Cardiac muscle cell (in vitro differentiated cells and primary cell): ENCODE measurements around the gene ILDR1. TPM values are rescaled to one million over a fixed set of nuclear protein-coding genes. Genes with fewer than 3 reads are reported as not detected.

Experiments used
- DNase-seq, 2 donors: peaks; one replicate each; pipeline versions ENCODE4 v3.0.0 to v3.0.0-alpha.2; 2010 to 2017; ENCODE audit warnings: low read depth in 1 of 2, low spot score in 1 of 2
- H3K27ac ChIP-seq: fragments of 200-600 bp; sonication (generic); 2 replicates; pipeline ENCODE4 v1.5.1; 2016
- H3K27me3 ChIP-seq: fragments of 200-600 bp; sonication (generic); 2 replicates; pipeline ENCODE4 v1.6.0; 2016; ENCODE audit warnings: control low read depth
- H3K36me3 ChIP-seq: fragments of 200-600 bp; sonication (generic); 2 replicates; pipeline ENCODE4 v1.5.1; 2016; ENCODE audit warnings: control low read depth
- H3K4me1 ChIP-seq: fragments of 200-600 bp; sonication (generic); 2 replicates; pipeline ENCODE4 v1.8.1; 2017; ENCODE audit warnings: low read depth, mild to moderate bottlenecking, mixed run types
- H3K4me3 ChIP-seq: fragments of 200-600 bp; sonication (generic); 2 replicates; pipeline ENCODE4 v1.5.1; 2016; ENCODE audit warnings: mild to moderate bottlenecking
- H3K9me3 ChIP-seq: fragments of 200-600 bp; sonication (generic); 2 replicates; pipeline ENCODE4 v1.5.1; 2017; ENCODE audit warnings: low read depth, mild to moderate bottlenecking, control low read depth
- polyA plus RNA-seq: library from polyadenylated mRNA; unstranded; fragments of >200 nt; fragmentation: Nextera tagmentation; extraction: Ambion mirVana; gene quantifications from 2 replicates; pipeline ENCODE4 v1.2.1, GENCODE V29; 2016
- total RNA-seq: library from RNA; depleted of rRNA; stranded (reverse); fragments of >200 nt; gene quantifications from 2 replicates; pipeline ENCODE4 v1.2.3, GENCODE V29; 2016
- TF ChIP-seq, protein P1 (sequence below): IDR thresholded peaks from 2 replicates; pipeline ENCODE4 v1.5.1; 2012; ENCODE audit warnings: low read depth, mild to moderate bottlenecking, low read length

ILDR1 gene
- total and polyA plus RNA-seq, 2 experiments from 2014 or later = 0.30 TPM; not detected in 1

DNA sequence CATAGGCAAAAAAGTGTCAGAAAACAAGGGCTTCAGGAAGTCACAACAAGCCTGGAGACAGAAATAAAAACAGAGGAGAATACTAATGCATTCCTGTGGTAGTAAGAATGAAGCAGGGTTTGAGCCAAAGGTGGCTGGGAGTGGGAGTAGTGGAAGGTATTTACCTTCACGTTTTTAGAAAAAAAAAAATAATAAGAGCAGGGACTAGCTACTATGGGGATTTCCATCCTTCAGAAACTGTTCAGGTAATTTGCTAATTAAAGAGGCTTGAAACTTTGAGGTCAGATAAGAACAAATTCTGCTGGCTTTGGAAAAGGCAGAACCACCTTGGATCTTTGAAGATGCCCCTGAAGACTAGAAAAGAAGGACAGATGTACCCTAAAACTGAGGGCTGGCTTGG is 18.4 kb downstream of the ILDR1 start:
- no peaks in the 10 kb centered on the region for H3K9me3 ChIP-seq
- H3K27me3 ChIP-seq = no peaks in the 10 kb centered on the region
- H3K36me3 ChIP-seq = no peaks in the 10 kb centered on the region
- no peak for DNase-seq
- H3K4me3 ChIP-seq = no peak overlapping the region
- H3K4me1 ChIP-seq = no peaks in the 10 kb centered on the region
- no peak overlapping the region for H3K27ac ChIP-seq
- TF ChIP-seq, protein P1, sequence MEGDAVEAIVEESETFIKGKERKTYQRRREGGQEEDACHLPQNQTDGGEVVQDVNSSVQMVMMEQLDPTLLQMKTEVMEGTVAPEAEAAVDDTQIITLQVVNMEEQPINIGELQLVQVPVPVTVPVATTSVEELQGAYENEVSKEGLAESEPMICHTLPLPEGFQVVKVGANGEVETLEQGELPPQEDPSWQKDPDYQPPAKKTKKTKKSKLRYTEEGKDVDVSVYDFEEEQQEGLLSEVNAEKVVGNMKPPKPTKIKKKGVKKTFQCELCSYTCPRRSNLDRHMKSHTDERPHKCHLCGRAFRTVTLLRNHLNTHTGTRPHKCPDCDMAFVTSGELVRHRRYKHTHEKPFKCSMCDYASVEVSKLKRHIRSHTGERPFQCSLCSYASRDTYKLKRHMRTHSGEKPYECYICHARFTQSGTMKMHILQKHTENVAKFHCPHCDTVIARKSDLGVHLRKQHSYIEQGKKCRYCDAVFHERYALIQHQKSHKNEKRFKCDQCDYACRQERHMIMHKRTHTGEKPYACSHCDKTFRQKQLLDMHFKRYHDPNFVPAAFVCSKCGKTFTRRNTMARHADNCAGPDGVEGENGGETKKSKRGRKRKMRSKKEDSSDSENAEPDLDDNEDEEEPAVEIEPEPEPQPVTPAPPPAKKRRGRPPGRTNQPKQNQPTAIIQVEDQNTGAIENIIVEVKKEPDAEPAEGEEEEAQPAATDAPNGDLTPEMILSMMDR = no peak

- TF ChIP-seq, protein P1 = no peak
- no peak for DNase-seq
- Histone ChIP-seq H3K9me3 (no peaks in the 10 kb centered on the region), H3K4me3 (no peak overlapping the region), H3K4me1 (no peaks in the 10 kb centered on the region), H3K27ac (no peak overlapping the region), H3K27me3 (no peaks in the 10 kb centered on the region), H3K36me3 (no peaks in the 10 kb centered on the region)
These were observed 18.9 kb downstream of the ILDR1 start for GRCh38 chr3:122003112-122003511.

DNA sequence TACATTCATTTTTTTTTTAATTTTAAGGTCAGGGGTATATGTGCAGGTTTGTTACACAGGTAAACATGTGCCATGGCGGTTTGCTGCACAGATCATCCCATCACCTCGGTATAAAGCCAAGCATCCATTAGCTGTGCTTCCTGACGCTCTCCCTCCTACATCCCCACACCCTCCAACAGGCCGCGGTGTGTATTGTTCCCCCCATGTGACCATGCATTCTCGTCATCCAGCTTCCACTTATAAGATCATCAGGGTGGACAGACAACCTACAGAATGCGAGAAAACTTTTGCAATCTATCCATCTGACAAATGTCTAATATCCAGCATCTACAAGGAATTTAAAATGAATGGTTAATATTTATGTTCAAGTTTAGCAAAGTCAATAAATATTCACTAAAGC is 19.4 kb downstream of the ILDR1 start:
- no peaks in the 10 kb centered on the region for H3K4me1 ChIP-seq
- no peaks in the 10 kb centered on the region for H3K36me3 ChIP-seq
- no peak overlapping the region for H3K4me3 ChIP-seq
- H3K27ac ChIP-seq = no peak overlapping the region
- DNase-seq = no peak
- H3K27me3 ChIP-seq = no peaks in the 10 kb centered on the region
- no peaks in the 10 kb centered on the region for H3K9me3 ChIP-seq
- TF ChIP-seq, protein P1 = no peak

GRCh38 chr3:122001892-122002291 is 20.2 kb downstream of the ILDR1 start:
- H3K36me3 ChIP-seq = no peaks in the 10 kb centered on the region
- no peaks in the 10 kb centered on the region for H3K4me1 ChIP-seq
- no peaks in the 10 kb centered on the region for H3K9me3 ChIP-seq
- no peak for DNase-seq
- no peaks in the 10 kb centered on the region for H3K27me3 ChIP-seq
- no peak overlapping the region for H3K4me3 ChIP-seq
- no peak overlapping the region for H3K27ac ChIP-seq
- TF ChIP-seq, protein P1 = no peak

DNA sequence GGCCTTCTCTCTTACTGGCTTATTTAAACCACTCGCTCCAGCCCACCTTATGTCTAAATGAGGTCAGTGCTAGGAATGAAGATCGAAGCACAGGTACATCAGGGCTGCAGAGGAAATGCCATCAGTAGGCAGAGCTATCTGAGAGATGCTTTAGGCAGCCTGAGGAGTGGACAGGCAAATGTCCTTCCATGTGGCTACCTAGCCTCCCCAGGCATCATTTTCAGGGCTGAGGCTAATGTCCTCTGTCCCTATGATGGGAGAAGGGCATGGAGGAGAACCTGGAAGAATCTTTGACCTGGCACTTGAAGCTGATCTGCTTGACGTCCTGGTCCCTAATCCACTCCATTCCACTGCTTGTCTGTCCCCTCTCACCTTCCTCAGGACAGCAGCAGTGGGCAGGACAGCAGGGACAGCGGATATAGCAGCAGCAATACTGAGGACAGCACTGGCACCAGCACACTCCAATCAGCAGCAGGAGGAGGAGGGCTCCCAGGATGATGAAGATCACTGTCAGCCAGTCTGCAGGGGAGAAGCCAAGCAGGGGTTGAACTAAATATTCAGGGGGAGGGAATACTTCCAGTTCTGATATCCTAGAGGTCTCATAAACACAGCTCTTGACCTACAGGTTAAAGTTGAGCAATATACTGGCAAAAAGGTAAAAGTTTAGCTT is 21.0 kb downstream of the ILDR1 start:
- no peak for DNase-seq
- Histone ChIP-seq H3K27ac (no peak overlapping the region), H3K36me3 (no peaks in the 10 kb centered on the region), H3K9me3 (no peaks in the 10 kb centered on the region), H3K4me3 (no peak overlapping the region), H3K27me3 (no peaks in the 10 kb centered on the region), H3K4me1 (no peaks in the 10 kb centered on the region)
- TF ChIP-seq, protein P1 = no peak

DNA sequence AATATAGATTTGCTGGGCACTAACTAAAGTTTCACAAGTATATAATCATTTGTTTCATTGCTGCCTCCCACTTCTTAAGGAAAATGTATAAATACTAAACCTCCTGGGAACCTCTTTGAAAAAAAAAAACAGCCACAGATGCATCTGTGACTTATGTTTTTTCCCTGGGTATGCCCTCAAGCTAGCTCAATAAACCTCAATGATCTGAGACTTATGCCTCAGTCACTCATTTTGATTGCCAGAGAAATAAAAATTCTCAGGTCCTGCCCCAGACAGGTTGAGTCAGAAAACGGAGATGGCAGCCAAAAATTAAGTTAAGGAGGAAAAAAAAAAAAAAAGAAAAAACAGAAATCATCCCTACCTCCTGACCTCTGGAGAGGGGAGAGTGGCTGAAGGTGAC is 22.1 kb downstream of the ILDR1 start:
- Histone ChIP-seq H3K27ac (no peak overlapping the region), H3K27me3 (no peaks in the 10 kb centered on the region), H3K9me3 (no peaks in the 10 kb centered on the region), H3K4me1 (no peaks in the 10 kb centered on the region), H3K4me3 (no peak overlapping the region), H3K36me3 (no peaks in the 10 kb centered on the region)
- DNase-seq = no peak
- TF ChIP-seq, protein P1 = no peak
